Measurements from ENCODE around the gene POLR3G.

The POLR3G gene

DNA sequence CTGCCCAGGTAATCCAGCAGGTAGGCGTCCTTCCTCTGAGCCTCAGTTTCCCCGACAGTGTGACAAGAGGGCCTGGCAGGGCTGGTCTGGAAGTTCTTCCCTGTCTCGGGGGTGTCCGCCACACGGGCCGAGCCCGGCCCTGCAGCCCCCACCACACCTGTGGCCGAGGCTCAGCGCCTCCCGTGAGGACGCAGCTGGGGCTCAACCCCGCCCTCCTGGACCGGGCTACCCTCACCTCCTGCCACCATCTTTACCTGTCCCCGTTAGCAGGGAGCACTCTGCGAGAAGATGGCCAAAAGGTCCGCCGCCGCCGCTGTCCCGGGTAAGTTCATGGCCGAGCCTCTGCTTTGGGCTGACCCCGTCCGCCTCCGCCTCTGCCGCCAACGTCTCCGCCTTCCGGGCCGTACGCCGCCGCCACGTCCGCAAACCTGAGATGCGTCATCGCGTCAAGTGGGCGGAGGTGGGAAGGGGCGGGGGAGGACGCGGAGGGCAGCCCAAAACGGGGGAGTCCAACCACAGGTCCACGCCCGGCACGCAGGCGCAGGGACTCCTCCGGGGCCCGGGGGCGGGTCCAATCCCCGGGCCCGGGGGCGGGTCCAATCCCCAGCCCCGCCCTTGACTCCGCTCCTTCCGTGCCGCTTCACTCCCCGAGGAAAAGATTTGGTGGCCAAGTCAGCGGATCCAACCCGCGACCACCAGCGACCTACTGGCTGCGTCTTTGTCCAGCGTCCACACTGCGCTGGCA is 54.7 kb downstream of the POLR3G start, which contains the start of gene LYSMD3:
TSS of gene LYSMD3 (minus strand) at position 391 of the 745 bp plus-strand sequence. CDS start 4,295 bp downstream, outside the sequence.
- Histone ChIP-seq H4K20me1 (ENCODE audit: insufficient read depth, low read length) (no peaks in the 10 kb centered on the region), H3K4me1 (ENCODE audit: insufficient read depth, low read length, severe bottlenecking) (peaks cover 33% of the 10 kb centered on the region)

GRCh38 chr5:90529939-90530677 is 55.4 kb downstream of the POLR3G start:
- Histone ChIP-seq H3K36me3 (ENCODE audit: insufficient read depth, low read length) (peaks cover 9% of the 10 kb centered on the region), H2AFZ (ENCODE audit: low read length) (peak overlapping the region; percentile 73), H3K79me2 (ENCODE audit: insufficient read depth, low read length) (peaks cover 24% of the 10 kb centered on the region), H4K20me1 (ENCODE audit: insufficient read depth, low read length) (no peaks in the 10 kb centered on the region), H3K27ac (ENCODE audit: low read depth, low read length, poor library complexity, severe bottlenecking) (peak overlapping the region; percentile 38), H3K27me3 (ENCODE audit: insufficient read depth, low read length) (no peaks in the 10 kb centered on the region), H3K9me3 (ENCODE audit: low read length) (no peaks in the 10 kb centered on the region), H3F3A (ENCODE audit: insufficient read depth, low read length) (no peaks in the 10 kb centered on the region), H3K4me3 (ENCODE audit: low read depth, low read length, poor library complexity, severe bottlenecking) (peak overlapping the region; percentile 88), H3K9ac (ENCODE audit: low read length) (peak overlapping the region; percentile 81), H3K4me1 (ENCODE audit: insufficient read depth, low read length, severe bottlenecking) (peaks cover 33% of the 10 kb centered on the region), H3K4me2 (ENCODE audit: low read length) (peak overlapping the region; percentile 70), H3K9me2 (ENCODE audit: low read depth, low read length) (no peaks in the 10 kb centered on the region)
- peak; percentile 84 for TF ChIP-seq CTCF (IDR thresholded peaks at IDR 0.05; ENCODE audit: low read length)
- no peak for TF ChIP-seq EZH2 (IDR thresholded peaks at IDR 0.05; ENCODE audit: borderline replicate concordance, low read length)

More for the DNA sequence above, 54.7 kb downstream of the POLR3G start, which contains the start of gene LYSMD3:
- Histone ChIP-seq H2AFZ (ENCODE audit: low read length) (peak within 1 kb of the TSS; percentile 73), H3K9me2 (ENCODE audit: low read depth, low read length) (no peaks in the 10 kb centered on the region), H3F3A (ENCODE audit: insufficient read depth, low read length) (no peaks in the 10 kb centered on the region), H3K9me3 (ENCODE audit: low read length) (no peaks in the 10 kb centered on the region), H3K27ac (ENCODE audit: low read depth, low read length, poor library complexity, severe bottlenecking) (peak within 1 kb of the TSS; percentile 38), H3K4me2 (ENCODE audit: low read length) (peak within 1 kb of the TSS; percentile 92), H3K79me2 (ENCODE audit: insufficient read depth, low read length) (peaks cover 24% of the 10 kb centered on the region), H3K27me3 (ENCODE audit: insufficient read depth, low read length) (no peaks in the 10 kb centered on the region), H3K9ac (ENCODE audit: low read length) (peak within 1 kb of the TSS; percentile 81), H3K36me3 (ENCODE audit: insufficient read depth, low read length) (peaks cover 16% of the 10 kb centered on the region), H3K4me3 (ENCODE audit: low read depth, low read length, poor library complexity, severe bottlenecking) (peak within 1 kb of the TSS; percentile 88)
- no peak for TF ChIP-seq CTCF (IDR thresholded peaks at IDR 0.05; ENCODE audit: low read length)
- TF ChIP-seq EZH2 (IDR thresholded peaks at IDR 0.05; ENCODE audit: borderline replicate concordance, low read length): no peak

- peaks cover 24% of the 10 kb centered on the region for H3K79me2 ChIP-seq (ENCODE audit: insufficient read depth, low read length)
- peaks cover 4% of the 10 kb centered on the region; the same call in 1 of the 2 replicates for H3K36me3 ChIP-seq (ENCODE audit: insufficient read depth, low read length)
- H3K9ac ChIP-seq (ENCODE audit: low read length): no peak overlapping the region; the same call in 1 of the 2 replicates
- H2AFZ ChIP-seq (ENCODE audit: low read length): no peak overlapping the region
- H3K4me1 ChIP-seq (ENCODE audit: insufficient read depth, low read length, severe bottlenecking): peaks cover 33% of the 10 kb centered on the region
- TF ChIP-seq EZH2 (IDR thresholded peaks at IDR 0.05; ENCODE audit: borderline replicate concordance, low read length) (no peak), CTCF (IDR thresholded peaks at IDR 0.05; ENCODE audit: low read length) (no peak)
- H3F3A ChIP-seq (ENCODE audit: insufficient read depth, low read length): no peaks in the 10 kb centered on the region
- H3K27ac ChIP-seq (ENCODE audit: low read depth, low read length, poor library complexity, severe bottlenecking): no peak overlapping the region
- peak overlapping the region; percentile 70 for H3K4me2 ChIP-seq (ENCODE audit: low read length)
- no peaks in the 10 kb centered on the region for H4K20me1 ChIP-seq (ENCODE audit: insufficient read depth, low read length)
- H3K9me2 ChIP-seq (ENCODE audit: low read depth, low read length): no peaks in the 10 kb centered on the region
- no peaks in the 10 kb centered on the region for H3K9me3 ChIP-seq (ENCODE audit: low read length)
- H3K27me3 ChIP-seq (ENCODE audit: insufficient read depth, low read length): no peaks in the 10 kb centered on the region
- H3K4me3 ChIP-seq (ENCODE audit: low read depth, low read length, poor library complexity, severe bottlenecking): no peak overlapping the region
Observed at GRCh38 chr5:90530736-90531487, 56.2 kb downstream of the POLR3G start.

All from OCI-LY1 (cell line).